ENCODE results near the gene RTN1. TPM values are rescaled to one million over a fixed set of nuclear protein-coding genes. Genes with fewer than 3 reads are reported as not detected.

Gene RTN1
- total RNA-seq, 1 donor from 2014 or later: 5.2 TPM

DNA sequence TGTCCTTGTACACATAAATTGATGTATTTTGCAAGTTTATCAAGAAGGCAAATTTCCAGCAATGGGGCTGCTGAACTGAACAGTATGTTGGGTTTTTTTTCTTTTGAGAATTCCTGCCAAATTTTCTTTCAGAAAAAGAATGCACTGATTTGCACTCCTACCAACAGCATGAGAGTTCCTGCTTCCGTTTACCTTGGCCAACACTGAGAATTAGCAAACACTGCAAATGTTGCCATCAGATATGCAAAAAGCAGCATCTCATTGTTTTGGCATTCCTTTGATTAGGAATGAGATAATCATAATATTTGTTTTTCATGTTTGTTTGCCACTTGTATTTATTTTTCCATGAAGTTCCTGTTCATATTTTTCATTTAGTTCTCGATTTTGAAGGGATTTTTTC, 82.4 kb downstream of the RTN1 start:
- DNase-seq (ENCODE audit: low spot score): no peak

DNA sequence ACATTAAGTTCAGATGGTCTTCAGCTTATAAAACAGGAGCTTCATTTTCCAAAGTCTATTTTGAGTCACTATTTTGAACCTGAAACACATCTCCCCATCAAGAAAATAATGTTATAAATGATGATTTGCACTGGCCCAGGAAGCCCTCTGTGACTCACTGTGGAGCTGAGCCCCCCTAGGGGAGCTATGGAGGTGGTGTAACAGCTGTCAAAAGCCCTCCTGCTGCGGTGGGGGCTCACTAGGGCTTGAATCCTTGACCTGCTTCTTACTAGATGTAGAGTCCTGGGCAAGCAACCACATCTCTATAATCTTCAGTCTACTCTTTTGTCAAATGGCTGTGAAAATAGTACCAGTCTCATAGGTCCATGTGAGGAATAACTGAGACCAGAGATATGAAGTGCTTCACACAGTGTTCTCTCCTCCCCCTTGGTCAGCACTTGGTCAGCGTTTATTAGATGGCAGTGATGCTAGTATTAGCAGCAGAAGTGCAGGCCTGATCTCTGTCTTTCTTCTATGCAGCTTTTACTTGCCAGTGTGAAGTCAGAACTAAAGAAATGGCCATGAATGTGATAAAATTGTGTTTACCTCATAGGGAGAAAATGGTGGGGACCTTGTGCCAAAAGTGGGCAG, 83.4 kb downstream of the RTN1 start:
- DNase-seq (ENCODE audit: low spot score): no peak

DNA sequence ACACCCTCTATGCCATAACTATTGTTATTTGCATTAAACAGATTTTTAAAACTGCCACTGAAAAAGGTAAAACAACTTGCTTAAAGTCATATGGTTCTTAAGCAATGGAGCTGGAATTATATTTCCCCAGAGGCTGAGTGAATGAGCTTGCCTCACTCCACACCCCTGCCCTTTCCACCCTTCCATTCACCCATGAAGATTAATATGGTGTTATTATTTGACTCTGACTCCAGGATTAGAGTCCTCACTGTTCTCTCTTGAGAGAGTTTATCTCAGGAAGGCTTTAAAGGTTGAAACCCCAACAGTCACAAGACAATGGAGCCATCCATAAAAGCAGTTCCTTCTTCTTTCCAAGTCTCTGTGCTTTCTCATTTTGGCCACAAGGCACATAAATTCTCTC, 84.9 kb downstream of the RTN1 start:
- no peak for DNase-seq (ENCODE audit: low spot score)

DNA sequence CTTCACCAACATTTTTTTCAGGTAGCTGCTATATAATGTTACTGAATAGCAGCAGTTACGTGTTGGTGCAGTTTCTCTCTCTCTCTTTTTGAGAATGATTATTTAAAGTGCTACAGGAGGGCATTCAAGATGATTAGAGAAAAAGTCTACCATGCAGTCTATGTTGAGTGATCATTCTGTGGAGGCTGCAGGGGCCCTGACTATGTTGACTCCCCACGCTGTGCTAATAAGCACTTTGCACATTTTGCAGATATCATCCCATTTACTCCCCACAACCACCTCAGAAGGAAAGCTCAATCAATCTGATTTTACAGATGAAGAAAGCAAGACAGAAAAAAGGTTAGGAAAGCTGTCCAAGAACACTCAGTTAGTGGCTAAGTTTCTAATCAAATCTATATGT, 87.8 kb downstream of the RTN1 start:
- no peak for DNase-seq (ENCODE audit: low spot score)

DNA sequence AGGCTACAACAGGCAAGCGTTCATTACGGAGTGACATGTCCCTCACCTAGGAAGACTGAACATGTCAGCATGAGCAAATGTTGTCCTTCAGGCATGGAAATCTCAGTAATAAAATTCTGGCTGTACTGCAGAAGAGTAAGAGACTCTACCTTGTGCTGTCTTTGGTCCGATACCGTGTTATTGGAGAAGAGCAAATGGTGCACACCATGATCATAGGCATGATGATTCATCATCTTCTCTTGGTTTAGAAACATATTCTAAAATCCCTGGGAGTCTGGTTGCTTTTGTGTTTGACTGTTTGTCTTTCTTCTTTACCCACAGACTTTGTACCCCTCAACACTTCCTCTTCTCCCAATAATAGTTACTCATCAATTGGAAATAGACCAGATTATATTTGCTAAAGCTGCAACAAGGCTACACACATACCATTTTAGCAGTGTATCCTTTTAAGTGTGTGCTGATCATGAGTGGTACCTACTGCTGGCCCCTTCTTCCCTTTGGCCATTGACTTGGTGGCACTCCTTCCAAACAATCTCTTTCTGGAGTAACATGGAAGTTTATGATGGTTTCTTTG, 93.5 kb downstream of the RTN1 start:
- no peak for DNase-seq (ENCODE audit: low spot score)

DNA sequence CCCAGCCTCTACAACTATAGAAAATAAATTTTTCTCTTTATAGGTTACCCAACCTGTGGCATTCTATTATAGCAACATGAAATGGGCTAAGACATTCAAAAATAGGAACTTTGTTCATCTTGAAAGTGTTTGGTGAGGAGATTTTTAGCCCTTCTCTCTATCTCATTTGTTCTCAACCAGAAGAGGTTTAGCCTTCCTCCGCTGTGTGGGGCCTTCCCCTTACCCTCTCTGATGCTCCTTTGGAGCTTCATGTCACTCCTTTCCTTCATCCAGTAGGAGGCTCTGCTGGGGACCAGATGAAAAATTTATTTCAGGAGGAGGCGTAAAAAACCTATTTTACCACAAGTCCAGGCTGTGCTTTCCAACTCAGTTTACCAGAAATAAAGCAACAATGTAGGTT, 94.1 kb downstream of the RTN1 start:
- no peak for DNase-seq (ENCODE audit: low spot score)

DNA sequence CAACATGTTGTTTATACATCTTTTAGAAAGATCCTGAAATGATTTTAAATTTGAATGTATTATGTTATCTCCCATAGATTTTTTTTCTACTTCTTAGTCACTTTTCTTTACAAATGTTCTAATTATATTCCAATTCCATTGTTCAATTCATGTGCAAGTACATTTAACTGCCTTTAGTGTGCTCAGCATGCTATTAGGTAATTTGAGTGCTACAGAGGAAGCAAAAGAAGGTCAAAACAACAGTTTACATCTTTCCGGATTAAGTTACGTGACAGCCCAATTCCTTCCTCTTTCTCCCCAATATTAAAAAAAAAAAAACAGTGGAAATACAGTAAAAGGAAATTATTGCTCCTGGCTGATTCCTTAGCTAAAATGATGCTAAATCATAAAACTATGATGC, 98.3 kb downstream of the RTN1 start:
- DNase-seq (ENCODE audit: low spot score): no peak

DNA sequence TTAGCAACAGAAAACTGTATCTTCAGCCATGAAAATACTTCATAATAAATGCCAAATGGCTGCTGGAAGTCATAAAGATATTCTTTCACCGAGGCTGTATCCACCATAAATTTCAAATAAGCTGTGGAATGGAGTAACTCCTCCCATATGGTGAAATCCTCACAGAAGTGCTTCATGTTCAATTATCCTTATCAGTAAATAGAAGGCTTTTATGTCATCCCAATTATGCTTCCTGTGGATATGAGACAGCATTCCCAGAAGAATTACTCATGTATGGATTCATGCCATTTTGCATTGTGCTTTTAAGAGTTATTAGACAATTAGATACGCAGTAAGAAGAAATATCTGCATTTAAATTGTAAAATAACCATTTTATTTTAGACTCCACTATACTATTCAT, 99.0 kb downstream of the RTN1 start:
- DNase-seq (ENCODE audit: low spot score): no peak

DNA sequence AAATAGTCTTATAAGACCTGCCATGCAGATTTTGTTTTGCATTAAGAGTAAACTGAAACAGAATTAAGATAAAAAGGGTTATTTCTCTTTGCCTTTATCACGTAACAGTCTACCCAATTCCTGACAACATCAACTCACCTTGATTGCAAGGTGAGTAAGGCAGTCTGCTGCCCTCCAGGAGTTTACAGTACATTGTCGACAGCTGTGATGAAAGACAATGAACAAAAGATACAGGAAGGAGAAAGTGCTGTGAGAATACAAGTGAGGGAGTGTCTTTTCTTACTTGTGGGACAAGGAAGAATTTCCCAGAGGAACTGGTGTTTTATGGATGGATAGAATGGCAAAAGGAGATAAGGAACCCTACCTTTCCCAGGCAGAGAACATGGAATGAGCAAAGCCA, 101.0 kb downstream of the RTN1 start:
- no peak for DNase-seq (ENCODE audit: low spot score)

DNA sequence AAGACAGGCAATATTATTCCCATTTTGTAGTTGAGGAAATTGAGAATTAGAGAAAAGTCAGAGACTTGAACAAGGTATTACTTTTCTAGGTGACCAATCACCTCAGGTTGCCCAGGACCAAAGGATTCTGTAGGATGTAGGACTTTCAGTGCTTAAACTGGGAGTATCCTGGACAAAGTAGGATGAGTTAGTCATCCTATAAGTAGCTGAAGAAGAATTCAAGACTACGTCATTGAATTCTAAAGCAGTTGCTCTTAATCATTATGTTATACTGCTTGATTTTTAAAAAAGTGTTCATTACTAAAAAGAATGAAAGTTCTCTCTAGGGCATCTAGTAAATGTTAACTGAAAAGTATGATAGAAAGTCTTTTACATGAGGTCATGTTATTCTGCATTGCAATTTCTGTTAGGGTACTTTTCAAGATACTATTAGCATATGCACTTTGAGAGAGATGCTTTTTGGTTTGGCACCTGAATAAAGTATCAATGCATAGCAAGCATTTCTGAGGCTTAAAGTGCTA, 101.7 kb downstream of the RTN1 start:
- no peak for DNase-seq (ENCODE audit: low spot score)

DNA sequence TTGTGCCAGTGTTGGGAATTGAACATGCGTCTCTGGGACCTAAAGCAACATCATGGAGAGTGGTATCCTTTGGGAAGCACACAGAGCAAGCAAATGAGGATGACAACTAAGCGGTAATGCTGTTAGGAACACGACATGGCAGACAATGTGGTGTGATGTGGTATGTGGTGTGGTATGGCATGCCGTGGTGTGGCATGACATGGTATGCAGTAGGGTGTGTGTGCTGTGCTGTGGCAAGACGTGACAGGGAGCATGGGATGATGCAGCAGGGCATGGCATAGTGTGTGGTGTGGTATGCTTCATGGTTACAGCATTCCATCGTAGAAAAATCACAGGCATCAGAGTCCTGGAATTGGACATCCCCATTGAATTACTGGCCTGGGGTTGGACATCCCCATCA, 108.7 kb downstream of the RTN1 start:
- no peak for DNase-seq (ENCODE audit: low spot score)

DNA sequence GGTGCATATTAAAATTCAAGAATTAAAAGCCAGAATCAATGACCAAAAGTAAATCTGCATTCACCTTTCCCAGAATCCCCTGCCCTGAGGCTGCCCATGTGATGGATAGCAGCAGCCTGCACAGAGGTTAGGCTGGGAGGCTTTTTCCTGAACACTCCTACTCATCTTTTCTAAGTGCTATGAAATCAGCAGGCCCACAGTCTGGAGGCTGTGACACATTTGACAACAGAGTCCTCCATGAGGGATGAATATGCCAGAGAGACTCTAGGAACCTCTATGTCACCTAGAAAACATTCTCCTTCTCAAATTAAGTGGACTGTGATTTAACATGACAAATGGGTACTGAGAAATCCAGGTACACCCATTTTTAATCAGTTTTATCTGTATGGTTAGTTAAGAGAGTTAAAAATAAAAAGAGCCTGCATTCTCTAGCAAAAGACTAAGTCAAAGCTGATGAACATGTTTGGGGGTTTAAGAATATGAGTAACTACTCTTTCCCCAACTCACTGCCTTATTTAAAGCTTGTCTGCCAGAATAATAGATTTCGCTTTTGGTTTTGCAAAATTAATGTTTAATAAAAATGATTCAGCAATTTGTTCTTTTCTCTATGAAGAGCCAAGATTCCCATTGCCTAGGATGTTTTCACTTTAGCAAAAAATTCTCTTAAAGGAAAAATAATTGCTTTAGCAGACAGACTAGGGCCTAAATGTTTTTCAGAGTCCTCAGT, 115.0 kb downstream of the RTN1 start:
- no peak for DNase-seq (ENCODE audit: low spot score)

DNA sequence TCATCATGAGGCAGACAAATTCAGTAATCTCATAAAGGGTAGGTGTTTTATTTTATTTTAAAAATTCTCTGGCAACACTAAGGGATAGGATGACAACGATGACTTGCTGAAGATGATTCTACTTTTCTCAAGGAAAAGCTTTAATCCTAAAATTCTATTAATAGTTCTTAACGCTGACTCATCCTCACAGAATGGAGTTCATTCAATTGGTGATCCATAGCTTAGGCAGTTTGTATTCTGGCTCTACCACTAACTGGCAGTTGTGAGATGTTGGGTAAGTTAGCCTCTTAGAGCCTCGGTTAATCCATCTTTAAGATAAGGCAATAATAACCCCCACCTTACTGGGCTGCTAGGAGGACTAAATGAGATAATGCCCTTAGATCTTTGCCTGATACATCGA, 116.3 kb downstream of the RTN1 start:
- DNase-seq (ENCODE audit: low spot score): no peak

DNA sequence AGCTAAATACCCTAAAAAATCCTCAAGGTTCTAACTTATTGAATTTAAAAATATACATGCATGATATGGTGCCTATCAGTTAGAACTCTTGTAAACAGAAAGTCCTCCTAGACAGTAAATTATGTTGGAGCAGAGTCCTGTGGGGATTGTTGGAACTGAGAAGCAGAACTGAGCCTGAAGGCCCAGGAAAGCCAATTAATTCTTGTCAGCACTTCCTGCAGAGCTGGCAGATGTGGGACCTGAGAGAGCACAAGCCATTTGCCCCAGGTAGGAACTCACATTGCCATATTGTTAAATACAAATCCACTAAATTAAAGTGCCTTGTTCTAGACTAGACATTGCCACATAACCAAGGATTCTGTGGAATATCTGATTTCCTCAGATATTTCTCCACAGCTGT, 117.1 kb downstream of the RTN1 start:
- no peak for DNase-seq (ENCODE audit: low spot score)

DNA sequence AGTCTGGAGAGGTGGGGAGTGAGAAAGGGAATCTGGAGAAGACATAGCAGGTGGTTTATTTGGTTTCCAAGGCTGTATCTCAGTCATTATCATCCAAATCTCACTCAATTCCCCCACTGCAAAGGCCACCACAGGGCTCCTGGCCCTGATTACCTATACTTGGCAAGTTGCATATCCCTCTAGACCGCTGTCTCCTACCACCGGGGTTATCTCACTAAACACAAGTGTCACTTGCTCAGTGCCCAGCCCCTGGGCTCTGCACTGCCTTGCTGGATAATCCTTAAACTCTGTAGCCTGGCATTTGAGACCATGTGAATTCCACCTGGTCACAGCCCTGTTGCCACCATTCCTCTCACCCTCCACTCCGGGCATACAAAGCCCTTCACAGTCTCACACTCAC, 119.0 kb downstream of the RTN1 start:
- no peak for DNase-seq (ENCODE audit: low spot score)

DNA sequence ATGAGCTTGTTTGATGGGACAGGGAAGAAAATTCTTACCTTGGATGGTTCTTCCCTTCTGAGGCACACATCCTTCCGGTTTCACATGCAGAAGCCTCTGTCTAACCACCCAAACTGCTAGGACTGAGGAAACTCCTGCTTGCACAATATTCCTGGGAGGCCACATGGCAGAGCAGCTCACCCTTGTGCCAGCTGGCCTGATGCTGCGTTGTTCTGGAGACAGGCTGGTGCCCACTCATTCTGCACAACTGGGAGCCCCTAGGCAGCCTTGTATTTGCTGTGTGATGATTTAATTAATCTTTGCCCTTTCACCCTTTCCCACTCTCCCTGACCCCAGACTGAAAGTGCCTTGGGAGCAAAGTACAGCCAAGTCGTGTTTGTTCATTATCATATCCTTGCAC, 130.8 kb downstream of the RTN1 start:
- no peak for DNase-seq (ENCODE audit: low spot score)

DNA sequence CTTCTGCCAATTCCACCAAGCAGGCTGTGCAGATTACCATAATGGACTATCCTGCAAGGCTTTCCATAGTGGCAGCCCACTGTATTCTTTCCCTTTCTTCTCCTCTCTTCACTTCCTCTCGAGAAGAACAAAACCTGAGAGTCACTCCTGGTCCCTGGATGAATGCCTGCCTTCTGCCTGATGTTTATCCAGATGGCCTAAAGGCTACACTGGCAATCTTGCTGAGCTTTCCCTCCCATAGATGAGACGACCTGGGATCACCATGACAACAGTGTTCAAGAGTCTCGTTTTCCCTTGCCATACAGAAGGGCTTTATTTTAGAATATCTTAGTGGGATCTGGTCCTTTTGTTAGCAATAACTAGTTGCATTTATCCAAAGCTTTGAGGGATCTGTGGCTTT, 142.3 kb downstream of the RTN1 start:
- DNase-seq (ENCODE audit: low spot score): no peak

DNA sequence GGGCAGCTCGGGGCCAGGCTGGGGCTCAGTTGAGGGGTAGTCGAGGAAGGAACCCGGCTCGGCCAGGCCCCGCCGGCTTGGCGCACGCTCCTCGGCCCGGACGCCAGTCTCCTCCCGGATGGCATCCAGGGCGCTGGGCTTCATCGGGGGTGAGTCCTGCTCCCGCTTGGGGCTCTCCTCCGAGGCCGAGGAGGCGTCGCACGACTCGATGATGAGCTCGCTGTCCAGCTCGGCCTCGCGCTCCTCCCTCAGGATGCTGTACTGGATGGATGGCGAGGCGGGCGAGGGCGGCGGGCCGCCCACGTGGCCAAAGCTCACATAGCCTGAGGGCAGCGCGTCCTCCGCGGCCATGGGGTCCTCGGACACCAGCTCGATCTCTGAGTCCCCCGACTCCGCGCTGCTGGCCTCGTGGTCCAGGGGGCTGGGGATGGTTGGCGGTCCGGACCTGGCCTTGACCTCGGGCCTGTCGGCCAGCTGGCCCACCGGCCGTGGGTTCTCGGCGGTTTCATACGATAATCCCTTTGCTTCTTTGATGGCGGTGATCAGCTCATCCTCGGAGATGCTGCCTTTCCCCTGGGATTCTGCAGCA, 143.4 kb downstream of the RTN1 start:
- DNase-seq (ENCODE audit: low spot score): no peak

DNA sequence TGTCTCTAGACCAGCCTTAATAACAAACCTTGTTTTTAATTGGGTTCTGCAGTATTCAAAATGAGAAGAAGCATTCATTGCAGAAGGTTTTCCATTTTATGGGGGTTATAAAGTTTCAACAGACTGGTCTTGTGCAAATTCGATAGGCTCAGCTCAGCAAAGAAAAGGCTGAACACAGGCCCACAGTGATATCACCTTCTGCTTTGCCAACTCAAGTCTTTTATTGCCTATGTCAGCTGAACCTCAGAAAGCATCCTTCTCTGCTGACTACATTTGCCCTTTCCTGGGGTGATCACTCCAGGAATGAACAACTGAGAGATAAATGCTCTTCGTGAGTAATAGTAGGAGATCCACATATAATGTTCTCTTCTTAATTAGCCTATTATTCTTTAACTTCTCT, 159.5 kb downstream of the RTN1 start:
- DNase-seq (ENCODE audit: low spot score): no peak

DNA sequence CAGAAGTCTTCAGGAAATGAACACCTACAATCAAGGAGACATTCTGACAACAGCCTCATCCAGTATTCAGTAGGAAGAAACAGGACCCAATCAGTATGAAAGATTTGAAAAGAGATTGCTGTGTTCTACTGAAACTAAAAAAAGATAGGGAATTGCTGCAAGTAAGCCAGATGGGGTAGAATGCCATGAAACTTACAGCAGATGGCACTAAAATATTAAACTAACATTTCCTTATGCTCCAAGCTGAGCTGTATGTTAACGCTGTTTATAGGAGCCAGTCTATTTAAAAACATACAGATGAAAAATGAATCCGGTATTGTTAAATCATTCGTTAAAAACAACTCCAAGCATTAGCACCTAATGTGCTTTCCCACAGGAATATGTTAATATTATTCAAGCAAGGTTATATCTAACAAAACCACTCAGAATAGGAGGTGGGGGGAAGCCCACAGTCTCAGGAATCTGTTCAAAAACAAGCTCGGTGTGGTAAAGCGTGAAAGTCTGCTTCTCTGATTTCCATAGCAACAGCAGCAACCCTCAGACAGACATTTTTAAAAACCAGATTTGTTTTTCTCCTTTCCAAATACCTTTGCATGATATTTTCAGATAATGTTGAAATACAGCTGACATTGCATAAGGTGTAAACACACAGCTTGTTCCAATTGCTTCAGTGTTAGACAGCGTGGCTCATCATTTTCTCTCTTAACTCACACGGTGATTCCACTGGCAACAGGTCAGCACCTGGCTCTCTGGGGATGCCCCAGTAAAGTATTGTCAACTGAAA, 162.6 kb downstream of the RTN1 start:
- no peak for DNase-seq (ENCODE audit: low spot score)

DNA sequence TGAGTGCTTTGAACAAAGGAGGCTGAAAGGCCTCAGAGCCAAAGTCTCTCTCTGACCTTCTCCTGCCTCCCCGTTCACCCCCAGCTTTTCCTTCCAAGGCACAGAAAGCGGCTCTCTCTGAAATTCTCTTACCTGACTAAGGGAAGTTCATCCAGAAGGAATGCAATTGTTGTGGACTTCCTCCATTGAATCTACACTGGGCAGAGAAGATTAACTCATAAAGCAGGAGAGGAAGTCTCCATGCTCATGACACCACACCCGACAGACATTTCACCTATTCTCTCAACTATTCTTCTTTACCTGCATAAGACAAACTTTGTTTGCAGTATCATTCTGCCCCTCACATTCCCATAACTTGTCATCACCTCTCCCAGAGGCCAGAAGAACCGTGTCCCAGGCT, 164.7 kb downstream of the RTN1 start:
- no peak for DNase-seq (ENCODE audit: low spot score)

DNA sequence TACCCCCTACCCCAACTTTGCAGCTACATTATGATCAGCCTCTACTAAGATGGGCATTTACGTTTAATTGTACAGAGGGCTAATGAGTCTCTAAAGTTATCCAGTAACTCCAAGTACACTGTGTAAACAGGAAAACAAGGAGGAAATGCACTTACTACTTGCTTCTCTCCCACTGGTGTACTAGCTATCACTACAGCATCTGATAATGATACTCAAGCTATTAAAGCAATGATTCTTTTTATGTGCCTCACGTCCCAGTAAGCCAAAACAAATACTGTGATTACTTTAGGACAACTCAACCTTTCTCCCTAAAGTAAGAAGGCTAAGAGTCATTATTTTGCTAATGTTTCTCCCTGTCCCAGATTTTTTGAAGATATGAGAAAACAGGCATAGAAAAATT, 165.3 kb downstream of the RTN1 start:
- no peak for DNase-seq (ENCODE audit: low spot score)
